ENCODE data around the gene EML4. TPM values are rescaled to one million over a fixed set of nuclear protein-coding genes. Genes with fewer than 3 reads are reported as not detected.

EML4 gene
- total and polyA plus RNA-seq, 2 donors (not counting 1 experiment from before 2014, with no cell fraction given), result 49.4 to 134 TPM

- no peak overlapping the region for H3K4me3 ChIP-seq (ENCODE audit: control extremely low read depth in 1 of 5, extremely low read depth in 1 of 5, insufficient read depth in 1 of 5, low read depth in 2 of 5, low read length in 4 of 5)
- ATAC-seq (ENCODE audit: low read depth), result no peak
- no peaks in the 10 kb centered on the region for H3K27me3 ChIP-seq (replicated peaks in 1 of 4; ENCODE audit: control extremely low read depth in 1 of 4, control insufficient read depth in 3 of 4, insufficient read depth in 4 of 4, low read length in 3 of 4)
- H3K4me3 Mint-ChIP-seq, result no peak overlapping the region
- no peak overlapping the region for H3K4me2 ChIP-seq (replicated peaks; ENCODE audit: low read depth, low read length, poor library complexity, severe bottlenecking)
- intact Hi-C loops (cut with micrococcal nuclease), result no loop called here
- TF ChIP-seq CTCF (IDR thresholded peaks at IDR 0.05), result no peak
- no peak for TF ChIP-seq EZH2 (IDR thresholded peaks at IDR 0.05; ENCODE audit: borderline replicate concordance, insufficient read depth, low read depth, low read length, poor library complexity, severe bottlenecking)
- no peaks in the 10 kb centered on the region for H3K4me1 ChIP-seq (ENCODE audit: control insufficient read depth in 2 of 2, insufficient read depth in 2 of 2, low read length in 2 of 2)
- peaks cover 17 to 42% of the 10 kb centered on the region in 2 experiments for H3K36me3 ChIP-seq (replicated peaks in 1 of 2; ENCODE audit: control extremely low read depth in 1 of 2, control insufficient read depth in 1 of 2, extremely low read depth in 1 of 2, insufficient read depth in 2 of 2, low read length in 1 of 2)
- no peak overlapping the region for H3K9ac ChIP-seq (ENCODE audit: low read length)
- peaks cover 0 to 9% (median 0%) of the 10 kb centered on the region in 3 donors for H3K9me3 ChIP-seq (ENCODE audit: control extremely low read depth in 1 of 3, control insufficient read depth in 2 of 3, insufficient read depth in 1 of 3, low read length in 2 of 3)
- no peak overlapping the region for H3K27ac ChIP-seq (ENCODE audit: low read length in 2 of 2)
- no peaks in the 10 kb centered on the region for H4K20me1 ChIP-seq (ENCODE audit: control insufficient read depth, insufficient read depth, low read length, poor library complexity, severe bottlenecking)
- no peaks in the 10 kb centered on the region for H3K79me2 ChIP-seq (ENCODE audit: control insufficient read depth, insufficient read depth, low read length)
- no peaks in the 10 kb centered on the region for H3K9me3 Mint-ChIP-seq (ENCODE audit: insufficient read depth)
- CTCF ChIA-PET, result no interaction called here
- peak overlapping the region; percentile 33 for H3K27ac Mint-ChIP-seq
- 98% methylated on average over 8 of the region's 10 CpGs for WGBS (ENCODE audit: insufficient coverage)
- no peaks in the 10 kb centered on the region for H3K4me1 Mint-ChIP-seq
- no peak for DNase-seq
- POLR2A ChIA-PET, result no interaction called here
- no peak overlapping the region for H2AFZ ChIP-seq (ENCODE audit: insufficient read depth, low read depth, low read length, poor library complexity, severe bottlenecking)
- no peaks in the 10 kb centered on the region for H3K27me3 Mint-ChIP-seq
Measured at GRCh38 chr2:42335514-42336104, 166.5 kb downstream of the EML4 start.

GRCh38 chr2:42336361-42336965 is 167.3 kb downstream of the EML4 start:
- DNase-seq (no peak), ATAC-seq (ENCODE audit: low read depth) (no peak)
- H3K27ac Mint-ChIP-seq, result peak overlapping the region; percentile 6
- no peak overlapping the region for H3K9ac ChIP-seq (ENCODE audit: low read length)
- no peaks in the 10 kb centered on the region for H3K9me3 Mint-ChIP-seq (ENCODE audit: insufficient read depth)
- no peak overlapping the region for H3K27ac ChIP-seq (ENCODE audit: low read length in 2 of 2)
- H3K4me3 ChIP-seq (ENCODE audit: control extremely low read depth in 1 of 5, extremely low read depth in 1 of 5, insufficient read depth in 1 of 5, low read depth in 2 of 5, low read length in 4 of 5), result no peak overlapping the region
- peaks cover 17 to 34% of the 10 kb centered on the region in 2 experiments for H3K36me3 ChIP-seq (replicated peaks in 1 of 2; ENCODE audit: control extremely low read depth in 1 of 2, control insufficient read depth in 1 of 2, extremely low read depth in 1 of 2, insufficient read depth in 2 of 2, low read length in 1 of 2)
- intact Hi-C loops (cut with micrococcal nuclease), result no loop called here
- 98% methylated on average over 5 of the region's 9 CpGs for WGBS (ENCODE audit: insufficient coverage)
- peaks cover 0 to 9% (median 0%) of the 10 kb centered on the region in 3 donors for H3K9me3 ChIP-seq (ENCODE audit: control extremely low read depth in 1 of 3, control insufficient read depth in 2 of 3, insufficient read depth in 1 of 3, low read length in 2 of 3)
- ChIA-PET CTCF (no interaction called here), POLR2A (no interaction called here)
- H3K4me3 Mint-ChIP-seq, result no peak overlapping the region
- no peaks in the 10 kb centered on the region for H3K79me2 ChIP-seq (ENCODE audit: control insufficient read depth, insufficient read depth, low read length)
- H3K4me1 Mint-ChIP-seq, result no peaks in the 10 kb centered on the region
- no peak for TF ChIP-seq CTCF (IDR thresholded peaks at IDR 0.05)
- no peak for TF ChIP-seq EZH2 (IDR thresholded peaks at IDR 0.05; ENCODE audit: borderline replicate concordance, insufficient read depth, low read depth, low read length, poor library complexity, severe bottlenecking)
- no peak overlapping the region for H2AFZ ChIP-seq (ENCODE audit: insufficient read depth, low read depth, low read length, poor library complexity, severe bottlenecking)
- H4K20me1 ChIP-seq (ENCODE audit: control insufficient read depth, insufficient read depth, low read length, poor library complexity, severe bottlenecking), result no peaks in the 10 kb centered on the region
- H3K27me3 ChIP-seq (replicated peaks in 1 of 4; ENCODE audit: control extremely low read depth in 1 of 4, control insufficient read depth in 3 of 4, insufficient read depth in 4 of 4, low read length in 3 of 4), result no peaks in the 10 kb centered on the region
- H3K4me2 ChIP-seq (replicated peaks; ENCODE audit: low read depth, low read length, poor library complexity, severe bottlenecking), result no peak overlapping the region
- no peaks in the 10 kb centered on the region for H3K4me1 ChIP-seq (ENCODE audit: control insufficient read depth in 2 of 2, insufficient read depth in 2 of 2, low read length in 2 of 2)
- H3K27me3 Mint-ChIP-seq, result no peaks in the 10 kb centered on the region
